ENCODE measurements around the gene VKORC1.

- no peak for TF ChIP-seq POLR2AphosphoS5 (IDR thresholded peaks at IDR 0.05; ENCODE audit: insufficient read depth in 1 of 2, low read depth in 1 of 2)
- no peak for TF ChIP-seq CTCF (IDR thresholded peaks at IDR 0.05)
Observed at GRCh38 chr16:31055613-31056012, 39.0 kb downstream of the VKORC1 start.
